ENCODE measurements around the gene IER3. TPM values are rescaled to one million over a fixed set of nuclear protein-coding genes. Genes with fewer than 3 reads are reported as not detected.

Gene IER3
- total and polyA plus RNA-seq, 9 of the 15 experiments (the other 6 are each of a cell fraction or from before 2014, with no cell fraction given) = 1.5 to 30.0 (median 11.5) TPM

DNA sequence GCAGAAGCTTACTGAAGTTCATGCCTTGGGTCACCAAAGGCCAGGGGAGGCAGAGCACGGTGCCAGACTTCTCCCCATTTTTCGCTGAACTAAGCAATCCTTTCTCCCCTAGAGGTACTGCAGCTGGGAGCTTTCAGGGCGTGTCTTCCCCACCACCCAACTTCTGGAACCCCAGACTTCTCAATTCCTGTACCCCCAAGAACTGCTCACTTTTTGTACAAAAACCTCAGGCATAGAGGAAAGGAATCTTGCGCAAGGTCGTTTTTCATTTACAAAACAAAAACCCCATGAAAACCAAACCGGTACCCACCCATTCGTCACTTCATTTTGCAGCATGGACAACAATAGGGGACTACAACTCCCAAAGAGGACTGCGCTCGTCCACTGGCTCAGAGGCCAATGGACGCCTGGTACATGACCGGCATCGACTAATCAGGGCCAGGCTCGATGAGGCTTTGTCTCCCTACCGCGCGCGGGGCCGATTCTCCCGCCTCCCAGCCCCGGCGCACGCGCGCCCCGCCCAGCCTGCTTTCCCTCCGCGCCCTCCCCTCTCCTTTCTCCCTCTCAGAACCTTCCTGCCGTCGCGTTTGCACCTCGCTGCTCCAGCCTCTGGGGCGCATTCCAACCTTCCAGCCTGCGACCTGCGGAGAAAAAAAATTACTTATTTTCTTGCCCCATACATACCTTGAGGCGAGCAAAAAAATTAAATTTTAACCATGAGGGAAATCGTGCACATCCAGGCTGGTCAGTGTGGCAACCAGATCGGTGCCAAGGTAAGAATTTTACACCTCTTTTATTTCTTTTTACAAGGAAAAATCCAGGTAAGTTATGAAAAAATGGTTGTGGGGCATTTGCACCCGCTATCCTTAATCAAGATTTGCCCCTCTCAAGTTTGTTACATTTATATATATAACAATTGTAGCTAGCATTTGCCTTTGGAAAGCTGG is 24.3 kb downstream of the IER3 start, which contains the start of gene TUBB (continued):
- no peak for TF ChIP-seq CHD7 (IDR thresholded peaks at IDR 0.05; ENCODE audit: low read depth, low read length)
- peak; percentile 84 for TF ChIP-seq SP1 (CRISPR knock-in tag; IDR thresholded peaks at IDR 0.05)
- TF ChIP-seq, protein P1, sequence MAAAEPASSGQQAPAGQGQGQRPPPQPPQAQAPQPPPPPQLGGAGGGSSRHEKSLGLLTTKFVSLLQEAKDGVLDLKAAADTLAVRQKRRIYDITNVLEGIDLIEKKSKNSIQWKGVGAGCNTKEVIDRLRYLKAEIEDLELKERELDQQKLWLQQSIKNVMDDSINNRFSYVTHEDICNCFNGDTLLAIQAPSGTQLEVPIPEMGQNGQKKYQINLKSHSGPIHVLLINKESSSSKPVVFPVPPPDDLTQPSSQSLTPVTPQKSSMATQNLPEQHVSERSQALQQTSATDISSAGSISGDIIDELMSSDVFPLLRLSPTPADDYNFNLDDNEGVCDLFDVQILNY (CRISPR knock-in tag; IDR thresholded peaks at IDR 0.05) = no peak
- TF ChIP-seq ZBTB11 (CRISPR knock-in tag; IDR thresholded peaks at IDR 0.05) = 0 out of 6 replicates have a peak, but pooled peaks of 1 of the 3 experiments have one; percentile 21
- TF ChIP-seq ZNF830 (CRISPR knock-in tag; IDR thresholded peaks at IDR 0.05) = 0 out of 2 replicates have a peak, but pooled peaks have one; percentile 55
